Stimulated activated CD4-positive, alpha-beta T cell treated with anti-CD3 and anti-CD28 coated beads, Interleukin-2, amount 100 ng/mL, for 24 hours (primary cell): ENCODE data around the gene KCTD19.
"Not testable (repeated sequence)": the region's sequence is repeated elsewhere in the genome, so short reads cannot be mapped to it uniquely, and the experiment has no call there.

ENCODE experiments used
- DNase-seq, 2 donors: peaks; one replicate each; pipeline ENCODE4 v3.0.0-alpha.2; 2020

KCTD19 gene

DNA sequence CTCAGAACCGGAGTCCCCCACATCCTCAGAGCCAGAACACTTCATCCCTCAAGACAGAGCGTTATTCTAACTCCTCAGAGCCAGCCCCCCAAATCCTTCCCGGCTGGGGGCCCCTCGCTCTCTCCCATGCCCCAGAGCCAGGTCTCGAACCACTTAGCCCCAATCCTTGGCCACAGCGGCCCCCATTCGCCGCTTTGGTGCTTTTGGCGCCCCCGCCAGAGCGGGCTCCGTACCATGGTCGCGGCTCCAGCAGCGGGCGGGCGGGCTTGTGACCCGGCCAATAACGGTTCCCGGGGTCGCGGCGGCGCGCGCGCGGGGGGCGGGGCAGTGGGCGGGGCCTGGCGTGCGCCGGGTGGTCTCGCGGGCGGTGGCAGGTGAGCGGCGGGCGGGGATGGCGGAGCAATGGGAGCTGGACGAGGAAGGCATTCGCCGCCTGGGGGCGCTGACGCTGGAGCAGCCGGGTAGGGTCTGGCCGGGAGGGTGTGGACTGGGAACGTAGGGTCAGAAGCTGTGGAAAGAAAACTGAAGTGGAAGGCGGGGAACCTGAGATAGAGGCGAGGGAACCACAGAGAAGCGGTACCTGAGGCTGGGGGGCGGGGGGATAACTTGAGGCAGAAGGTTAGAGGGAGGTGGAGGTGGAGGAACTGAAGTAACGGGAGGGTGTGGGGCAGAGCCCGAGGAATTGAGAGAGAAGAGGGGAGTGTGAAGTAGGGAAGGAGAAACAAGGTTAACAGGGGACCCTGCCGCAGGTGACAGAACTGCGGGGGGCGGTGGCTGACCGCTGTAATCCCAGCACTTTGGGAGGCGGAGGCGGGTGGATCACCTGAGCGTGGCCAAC is at the start of gene KCTD19, which contains the start of gene LRRC36:
Gene KCTD19, minus strand, starts transcription at position 270 of the 838 bp plus-strand sequence. Its CDS starts 34 bp downstream, at position 236.
Gene LRRC36, plus strand, starts transcription at position 344 of the 838 bp plus-strand sequence. Its CDS starts 48 bp downstream, at position 392.
- DNase-seq: peak; percentile 57 to 78

DNA sequence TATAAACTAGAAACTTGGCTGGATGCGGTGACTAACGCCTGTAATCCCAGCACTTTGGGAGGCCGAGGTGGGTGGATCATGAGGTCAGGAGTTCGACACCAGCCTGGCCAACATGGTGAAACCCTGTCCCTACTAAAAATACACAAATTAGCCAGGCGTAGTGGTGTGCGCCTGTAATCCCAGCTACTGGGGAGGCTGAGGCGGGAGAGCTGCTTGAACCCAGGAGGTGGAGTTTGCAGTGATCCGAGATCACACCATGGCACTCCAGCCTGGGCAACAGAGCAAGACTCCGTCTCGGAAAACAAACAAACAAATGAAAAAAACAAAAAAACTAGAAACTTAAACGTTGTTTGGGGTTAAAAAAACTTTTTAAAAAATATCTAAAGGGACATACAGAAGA is 49.5 kb upstream of the KCTD19 start:
- DNase-seq: not testable (repeated sequence)

DNA sequence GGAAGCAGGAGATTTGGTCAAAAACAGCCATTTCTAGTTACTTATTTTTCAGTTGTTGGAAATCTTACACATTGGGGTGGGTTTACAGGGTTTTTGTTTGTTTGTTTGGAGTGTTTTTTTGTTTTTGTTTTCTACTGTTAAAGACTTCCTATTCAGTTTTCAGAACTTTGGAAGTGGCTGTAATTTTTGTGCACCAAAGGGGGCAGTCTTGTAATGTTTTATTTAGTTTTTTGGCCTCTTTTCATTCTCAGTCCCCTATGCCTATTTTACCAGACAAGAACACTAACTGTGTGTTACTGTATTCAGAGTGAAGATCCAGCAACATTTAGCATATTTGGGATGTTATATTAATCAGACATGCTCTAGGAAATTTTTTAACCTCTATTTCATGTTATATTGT is 46.1 kb upstream of the KCTD19 start:
- no peak for DNase-seq

DNA sequence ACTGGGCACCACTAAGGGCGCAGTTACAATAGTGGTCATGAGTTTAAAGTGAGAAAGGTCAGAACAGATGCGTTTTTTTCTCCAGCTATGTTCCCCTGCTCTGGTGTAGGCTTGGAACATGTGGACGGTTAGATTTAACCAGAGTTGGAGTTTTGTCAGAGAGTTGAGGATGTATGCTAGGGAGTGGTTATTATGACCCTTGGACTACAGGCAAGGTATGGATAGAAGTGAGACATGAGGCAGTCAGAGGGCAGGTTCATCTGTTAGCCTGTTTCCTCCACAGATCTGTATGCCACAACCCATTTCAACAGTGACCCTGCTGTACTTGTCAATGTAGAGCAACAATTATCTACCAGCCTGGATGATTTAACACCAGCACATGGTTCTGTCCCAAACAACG is 44.1 kb upstream of the KCTD19 start:
- DNase-seq: no peak

DNA sequence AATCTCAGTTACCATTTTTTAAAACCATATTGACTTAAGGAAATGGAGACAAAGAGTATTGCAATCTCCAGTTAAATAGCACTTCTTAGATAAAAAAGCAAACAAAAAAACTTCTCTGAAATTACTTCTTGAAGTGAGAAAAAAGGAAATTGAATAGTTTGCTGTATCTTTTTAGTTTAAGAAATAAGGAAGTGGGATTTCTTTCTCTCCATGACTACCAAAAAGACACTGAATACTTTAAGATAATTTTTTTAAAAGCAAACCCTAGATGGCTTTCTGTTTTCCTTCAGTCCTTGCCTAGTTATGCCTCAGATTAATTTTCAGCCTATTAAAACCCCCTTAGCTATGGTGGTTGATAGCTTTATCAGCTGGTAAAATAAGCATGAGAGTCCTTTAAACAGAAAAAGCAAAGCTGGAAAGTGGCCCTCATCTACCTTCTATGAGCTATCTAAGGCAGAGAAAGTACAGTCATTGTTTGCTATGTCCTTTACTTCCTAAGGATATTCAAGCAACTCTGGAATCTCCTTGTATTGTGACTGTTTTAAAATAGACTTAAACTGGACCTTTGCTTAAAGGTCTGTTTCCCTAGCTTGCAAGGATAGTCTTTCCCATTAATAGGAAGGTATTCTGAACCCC is 38.2 kb upstream of the KCTD19 start:
- DNase-seq: no peak

DNA sequence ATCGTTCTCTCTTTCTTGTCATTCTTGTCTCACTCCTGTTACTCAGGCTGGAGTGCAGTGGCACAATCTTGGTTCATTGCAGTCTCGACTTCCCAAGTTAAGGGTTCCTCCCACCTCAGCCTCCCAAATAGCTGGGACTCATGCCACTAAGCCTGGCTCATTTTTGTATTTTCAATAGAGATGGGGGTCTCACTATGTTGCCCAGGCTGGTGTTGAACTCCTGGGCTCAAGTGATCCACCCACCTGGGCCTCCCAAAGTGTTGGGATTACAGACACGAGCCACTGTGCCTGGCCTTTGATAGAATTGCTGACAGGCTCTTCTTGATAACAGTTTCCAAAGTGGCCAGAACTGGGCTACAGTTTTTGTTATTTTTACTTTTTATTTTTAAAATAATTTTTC is 34.5 kb upstream of the KCTD19 start:
- no peak for DNase-seq

DNA sequence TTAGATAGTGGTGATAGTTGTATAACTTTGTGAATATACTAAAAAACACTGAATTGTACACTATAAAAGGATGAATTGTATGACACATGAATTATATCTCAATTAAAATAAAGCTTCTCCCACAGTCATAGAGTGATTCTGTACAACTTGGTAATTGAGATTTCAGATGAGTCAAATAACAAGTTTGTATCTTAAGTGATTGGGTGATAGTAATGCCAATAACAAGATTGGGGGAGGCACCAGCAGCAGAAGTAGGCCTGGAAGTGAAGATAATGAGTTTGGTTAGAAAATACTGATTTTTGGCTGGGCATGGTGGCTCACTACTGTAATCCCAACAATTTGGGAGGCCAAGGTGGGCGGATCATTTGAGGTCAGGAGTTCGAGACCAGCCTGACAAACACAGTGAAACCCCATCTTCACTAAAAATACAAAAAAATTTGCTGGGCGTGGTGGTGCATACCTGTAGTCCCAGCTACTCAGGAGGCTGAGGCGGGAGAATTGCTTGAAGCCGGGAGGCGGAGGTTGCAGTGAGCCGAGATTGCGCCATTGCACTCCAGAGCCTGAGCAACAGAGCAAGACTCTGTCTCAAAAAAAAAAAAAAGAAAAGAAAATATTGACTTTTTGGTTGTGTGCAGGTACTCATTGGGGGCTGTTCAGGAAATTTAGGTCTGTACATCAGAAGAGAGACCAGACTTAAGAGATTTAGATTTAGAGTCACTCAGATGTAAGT is 33.2 kb upstream of the KCTD19 start:
- not testable (repeated sequence) for DNase-seq

DNA sequence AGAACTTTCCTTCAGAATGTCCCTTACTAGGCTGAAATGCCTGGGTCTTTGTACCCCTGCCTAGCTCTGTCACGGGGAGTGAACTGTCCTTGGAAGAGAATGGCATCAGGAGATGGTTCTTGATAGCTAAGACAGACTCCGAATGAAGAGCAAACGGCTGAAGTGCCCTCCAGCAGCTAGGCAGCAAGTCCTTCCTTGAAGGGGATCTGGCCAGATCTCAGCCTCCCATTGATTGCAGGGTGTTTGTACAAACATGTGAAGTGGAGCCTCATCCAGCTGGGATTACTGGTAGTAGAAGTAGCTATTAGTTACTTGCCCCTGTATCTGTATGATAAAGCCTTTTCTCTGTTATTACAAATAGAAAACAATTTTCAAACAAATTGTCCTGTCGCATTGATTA is 31.0 kb upstream of the KCTD19 start:
- no peak for DNase-seq

DNA sequence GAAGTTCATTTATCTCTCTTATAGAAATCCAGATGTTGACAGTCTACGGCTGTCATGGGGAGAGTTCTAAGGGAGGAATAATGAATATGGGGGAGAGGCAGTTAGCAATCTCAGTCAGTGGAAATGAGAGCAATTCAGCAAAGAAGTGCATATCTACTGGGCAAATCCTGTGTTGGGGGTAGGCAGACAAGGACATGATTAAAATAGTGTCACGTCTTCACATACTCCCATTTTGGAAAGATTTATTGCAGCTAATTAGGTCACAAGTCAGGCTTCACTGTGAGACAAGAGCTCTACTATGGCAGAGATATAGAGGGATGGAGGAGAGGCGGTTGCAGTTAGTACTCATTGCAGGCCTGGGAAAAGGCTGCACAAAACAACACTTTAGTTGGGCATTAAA is 29.9 kb upstream of the KCTD19 start:
- DNase-seq: no peak

DNA sequence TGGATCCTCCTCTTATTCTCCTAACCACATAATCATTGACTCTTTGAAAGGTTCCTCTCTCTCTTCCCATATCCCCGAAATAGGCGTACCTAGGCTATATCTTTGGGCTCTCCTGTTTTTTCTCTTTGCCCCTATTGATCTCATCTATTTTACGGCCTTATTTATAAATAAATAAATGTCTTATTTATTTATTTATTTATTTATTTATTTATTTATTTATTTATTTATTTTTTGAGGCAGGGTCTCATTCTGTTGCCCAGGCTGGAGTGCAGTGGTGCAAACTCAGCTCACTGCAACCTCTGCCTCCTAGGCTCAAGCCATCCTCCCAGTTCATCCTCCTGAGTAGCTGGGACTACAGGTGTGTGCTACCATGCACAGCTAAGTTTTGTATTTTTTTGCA is 25.9 kb upstream of the KCTD19 start:
- not testable (repeated sequence) for DNase-seq

DNA sequence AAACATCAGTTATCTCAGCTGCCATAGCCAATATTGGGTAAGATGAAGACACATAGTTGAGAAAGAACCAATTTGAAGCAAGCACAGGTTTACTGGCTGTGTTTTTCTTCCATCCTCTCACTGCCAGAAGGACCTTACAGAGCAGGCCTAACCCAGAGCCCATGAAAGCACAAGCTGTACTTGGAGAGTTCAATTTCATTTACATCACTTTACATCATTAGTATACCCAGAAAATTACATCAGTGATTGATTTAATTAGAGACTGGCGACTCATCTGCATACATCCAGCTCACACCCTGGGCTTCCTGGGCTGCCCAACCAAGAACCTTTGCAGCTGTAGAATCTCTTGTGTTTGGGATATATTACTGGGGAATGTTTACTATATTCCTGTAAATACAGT is 23.8 kb upstream of the KCTD19 start:
- no peak for DNase-seq

DNA sequence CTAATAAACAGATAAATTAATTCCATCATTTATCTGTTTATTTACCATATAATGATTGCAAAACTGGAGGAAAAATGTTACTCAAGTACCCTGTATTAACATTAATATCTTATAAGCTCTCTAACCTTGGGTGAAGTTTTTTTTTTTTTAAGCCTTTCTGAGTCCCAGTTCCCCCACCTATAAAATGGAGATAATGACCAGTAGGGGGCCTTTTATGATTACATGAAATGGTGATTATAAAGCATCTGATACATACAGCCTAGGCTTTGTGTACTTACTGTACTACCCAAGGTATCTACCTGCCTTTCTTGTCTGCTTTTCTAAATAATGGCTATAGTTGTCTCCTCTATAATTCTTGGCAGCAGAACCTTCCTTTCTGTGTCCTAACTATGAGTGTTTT is 22.6 kb upstream of the KCTD19 start:
- no peak for DNase-seq

DNA sequence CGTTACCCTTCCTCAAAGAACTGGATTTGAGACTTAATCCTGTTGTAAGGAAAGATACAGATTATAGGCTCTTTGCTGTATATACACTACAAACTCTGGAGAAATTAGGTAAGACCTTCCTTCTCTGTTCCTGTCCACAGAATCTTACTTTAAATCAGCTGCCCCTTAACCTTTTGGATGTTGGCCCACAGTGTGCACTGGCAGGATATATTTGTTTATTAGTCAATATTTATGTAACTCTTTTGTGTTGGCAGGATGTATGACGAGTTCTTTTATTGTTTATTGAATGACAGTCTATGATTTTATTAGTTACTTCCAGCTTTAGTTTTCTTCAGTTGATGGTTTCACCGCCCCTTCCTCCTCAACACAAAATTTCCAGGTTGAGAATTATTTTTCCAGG is 19.8 kb upstream of the KCTD19 start:
- no peak for DNase-seq

DNA sequence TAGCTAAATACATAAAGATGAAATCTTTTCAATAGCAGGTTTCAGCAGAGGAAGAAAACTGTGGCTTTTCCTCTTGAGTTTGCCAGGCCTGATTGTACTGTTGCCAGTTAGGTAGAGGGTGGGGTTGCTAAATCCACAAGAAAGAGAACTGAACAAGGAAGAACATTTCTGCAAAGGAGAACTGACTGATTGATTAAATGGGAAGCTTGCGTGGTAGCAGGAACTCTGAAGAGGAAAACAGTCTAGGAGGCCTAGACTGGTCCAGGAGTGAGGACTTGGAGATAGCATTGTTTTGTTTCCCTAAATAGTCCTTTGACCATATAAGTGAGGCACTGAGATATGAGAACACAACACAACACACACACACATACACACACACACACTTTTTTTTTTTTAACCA is 18.9 kb upstream of the KCTD19 start:
- DNase-seq: no peak

DNA sequence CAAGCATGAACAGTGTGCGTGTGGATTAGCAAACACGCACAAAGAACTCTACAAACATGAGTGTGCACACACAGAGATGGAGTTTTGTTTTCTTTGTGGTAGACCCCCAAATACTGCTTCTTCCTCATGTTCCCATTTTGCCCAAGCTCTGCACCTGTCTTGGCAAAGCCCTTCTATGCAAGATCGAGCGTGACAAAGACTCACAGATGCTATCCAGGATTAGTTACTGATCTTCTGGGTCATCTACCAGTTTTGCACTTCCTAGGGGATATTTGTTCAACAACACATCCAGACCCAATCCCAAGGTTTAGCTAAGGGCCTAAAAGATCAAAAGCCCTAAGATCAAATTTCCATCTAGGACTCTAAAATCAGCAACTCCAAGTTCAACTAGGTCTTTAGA is 16.1 kb upstream of the KCTD19 start:
- no peak for DNase-seq

DNA sequence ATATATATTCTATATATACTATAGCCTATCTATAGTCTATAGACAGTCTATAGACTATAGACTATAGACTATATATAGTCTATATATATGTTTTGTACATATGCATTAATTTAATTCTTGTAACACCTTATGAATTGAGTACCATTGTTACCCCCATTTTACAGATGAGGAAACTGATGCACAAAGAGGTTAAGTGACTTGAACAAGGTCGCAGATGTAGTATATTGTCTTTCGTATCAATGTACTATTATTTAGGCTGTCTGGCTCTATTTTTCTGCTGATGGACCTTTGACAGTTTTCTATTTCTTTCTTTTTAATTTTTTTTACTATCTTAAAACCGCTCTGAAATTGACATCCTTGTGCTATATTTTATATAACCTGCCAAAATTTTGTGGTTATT is 14.7 kb upstream of the KCTD19 start:
- DNase-seq: no peak

DNA sequence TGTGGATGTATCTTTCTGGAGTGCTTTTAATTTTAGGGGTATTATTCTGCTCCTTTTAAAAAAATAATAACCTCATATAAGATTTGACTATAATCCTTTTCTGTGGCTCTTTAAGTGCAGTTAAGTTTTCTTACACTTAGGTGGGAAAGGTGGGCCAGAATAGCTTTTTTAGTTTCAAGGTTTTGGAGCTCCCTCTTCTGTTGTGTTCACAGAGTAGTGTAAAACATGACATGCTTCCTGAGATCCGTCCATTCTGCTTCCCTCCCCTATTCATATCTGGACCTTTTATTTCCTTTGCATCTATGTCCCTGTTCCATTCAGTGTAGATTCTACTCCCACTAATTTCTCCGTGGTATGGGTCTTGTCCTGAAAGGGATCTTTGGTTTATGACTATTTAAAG is 12.9 kb upstream of the KCTD19 start:
- no peak for DNase-seq

DNA sequence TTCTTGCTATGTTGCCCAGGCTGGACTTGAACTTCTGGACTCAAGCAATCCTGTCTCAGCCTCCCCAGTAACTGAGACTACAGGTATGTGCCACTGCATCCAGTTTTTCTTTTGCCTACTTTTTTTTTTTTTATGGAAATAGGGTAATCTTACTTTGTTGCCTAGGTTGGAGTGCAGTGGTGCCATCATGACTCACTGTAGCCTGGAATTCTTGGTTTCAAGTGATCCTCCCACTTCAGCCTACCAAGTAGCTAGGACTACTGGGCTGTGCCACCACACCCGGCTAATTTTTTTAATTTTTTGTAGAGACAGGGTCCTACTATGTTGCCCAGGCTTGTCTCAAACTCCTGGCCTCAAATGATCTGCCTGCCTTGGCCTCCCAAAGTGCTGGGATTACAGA is 10.1 kb upstream of the KCTD19 start:
- DNase-seq: no peak

DNA sequence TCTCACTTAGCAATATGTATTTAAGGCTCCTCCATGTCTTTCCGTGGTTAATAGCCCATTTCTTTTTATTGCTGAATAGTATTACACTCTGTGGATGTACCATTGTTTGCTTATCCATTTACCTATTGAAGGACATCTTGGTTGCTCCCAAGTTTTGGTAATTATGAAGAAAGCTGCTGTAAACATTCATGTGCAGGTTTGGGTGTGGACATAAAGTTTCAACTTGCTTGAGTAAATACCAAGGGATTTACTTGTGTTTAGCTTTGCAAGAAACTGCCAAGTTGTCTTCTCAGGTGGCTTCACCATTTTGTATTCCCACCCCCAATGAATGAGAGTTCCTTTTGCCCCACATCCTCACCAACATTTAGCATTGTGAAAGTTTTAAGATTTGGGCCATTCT is 9.6 kb upstream of the KCTD19 start:
- DNase-seq: no peak

DNA sequence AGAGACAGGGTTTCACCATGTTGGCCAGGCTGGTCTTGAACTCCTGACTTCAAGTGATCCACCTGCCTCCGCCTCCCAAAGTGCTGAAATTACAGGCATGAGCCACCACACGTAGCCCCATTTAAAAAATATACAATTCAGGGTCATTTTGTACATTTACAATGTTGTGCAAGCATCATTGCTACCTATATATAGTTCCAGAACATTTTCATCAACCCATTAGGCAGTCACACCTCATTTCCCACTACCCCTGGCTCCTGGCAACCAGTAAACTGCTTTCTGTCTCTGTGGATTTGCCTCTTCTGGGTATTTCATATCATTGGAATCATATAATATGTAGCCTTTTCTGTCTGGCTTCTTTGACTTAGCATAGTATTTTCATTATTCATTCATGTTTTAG is 6.8 kb upstream of the KCTD19 start:
- no peak for DNase-seq

DNA sequence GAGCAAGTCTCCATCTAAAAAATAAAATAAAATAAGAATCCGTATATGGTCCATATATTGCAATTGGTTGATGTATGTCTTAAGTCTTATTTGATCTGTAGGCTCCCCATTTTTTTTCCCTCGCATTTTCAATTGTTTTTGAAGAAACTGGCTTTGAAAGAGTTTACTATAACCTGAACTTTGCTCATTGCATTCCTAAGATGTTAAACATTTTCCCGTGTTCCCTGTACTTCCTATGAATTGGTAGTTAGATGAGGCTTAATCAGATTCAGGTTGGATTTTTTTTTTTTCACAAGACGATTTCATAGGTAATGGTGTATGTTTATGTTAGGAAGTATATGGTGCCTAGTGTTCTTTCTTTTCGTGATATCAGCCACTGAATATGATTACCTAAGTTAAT is 3.4 kb upstream of the KCTD19 start:
- DNase-seq: no peak

DNA sequence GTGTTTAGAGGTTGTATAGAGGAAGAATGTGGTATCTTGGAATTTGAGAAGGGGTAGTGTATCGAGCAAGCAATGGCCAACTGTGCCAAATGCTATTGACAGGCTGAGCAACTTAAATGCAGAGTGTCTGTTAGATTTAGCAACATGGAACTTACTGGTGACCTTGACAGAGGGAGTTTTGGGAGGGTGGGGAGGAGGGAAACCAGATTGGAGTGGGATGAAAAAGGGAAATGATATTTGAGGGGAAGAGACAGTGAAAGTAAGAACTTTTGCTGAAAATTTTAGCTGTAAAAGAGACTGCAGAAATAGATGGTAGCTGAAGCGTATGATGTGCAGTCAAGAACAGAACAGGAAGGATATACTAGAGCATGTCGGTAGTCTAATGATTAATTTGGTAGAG is 1.2 kb upstream of the KCTD19 start:
- no peak for DNase-seq

DNA sequence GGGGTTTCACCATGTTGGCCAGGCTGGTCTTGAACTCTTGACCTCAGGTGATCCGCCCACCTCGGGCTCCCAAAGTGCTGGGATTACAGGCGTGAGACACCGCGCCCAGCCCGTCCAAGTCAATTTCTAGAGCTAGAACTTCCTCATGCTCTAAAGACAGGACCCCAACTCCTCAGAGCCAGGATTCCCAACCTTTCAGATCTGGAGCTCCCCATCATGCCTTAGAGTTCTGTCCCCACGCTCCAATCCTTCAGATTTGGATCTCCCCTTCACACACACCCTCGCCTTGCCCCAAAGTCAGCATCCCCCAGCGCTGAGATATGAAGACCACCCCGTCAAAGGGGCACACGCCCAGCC is 448 bp downstream of the KCTD19 start:
- no peak for DNase-seq

DNA sequence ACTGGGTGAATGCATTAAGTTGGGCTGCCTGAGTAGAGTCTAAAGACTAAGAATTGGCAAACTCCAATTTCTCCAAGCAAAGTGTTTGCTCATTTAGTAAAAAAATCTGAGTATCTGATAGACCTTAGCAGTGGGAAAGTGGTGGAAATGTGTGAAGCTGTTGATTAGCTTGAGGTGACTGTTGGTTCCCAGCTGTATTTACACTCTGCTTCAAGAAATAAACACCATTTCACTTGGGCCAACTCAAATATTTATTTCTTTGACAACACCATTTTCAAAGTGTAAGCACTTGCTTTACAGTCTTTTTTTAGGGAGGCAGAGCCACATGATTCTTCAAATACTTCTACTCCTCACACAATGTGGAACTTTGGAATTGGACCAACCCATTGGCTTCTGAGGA is 8.7 kb downstream of the KCTD19 start:
- no peak for DNase-seq
